Measurements from ENCODE around the gene UBR3.
"Not testable (repeated sequence)": the region's sequence is repeated elsewhere in the genome, so short reads cannot be mapped to it uniquely, and the experiment has no call there.

UBR3 gene

GRCh38 chr2:169925968-169926367 lies 98.7 kb downstream of the UBR3 start:
- TF ChIP-seq CTCF (conservative IDR thresholded peaks at IDR 0.05; ENCODE audit: low read length) = no peak
- no peak for DNase-seq (ENCODE audit: low read depth)
- H3K4me3 ChIP-seq (ENCODE audit: low read length) = no peak overlapping the region

- H3K4me3 ChIP-seq (ENCODE audit: low read length) = no peak overlapping the region
- TF ChIP-seq CTCF (conservative IDR thresholded peaks at IDR 0.05; ENCODE audit: low read length) = peak; percentile 66
- DNase-seq (ENCODE audit: low read depth) = peak; percentile 59
These were observed 101.2 kb downstream of the UBR3 start for GRCh38 chr2:169928463-169928864.

GRCh38 chr2:169933124-169933711 lies 106.0 kb downstream of the UBR3 start:
- H3K4me3 ChIP-seq (ENCODE audit: low read length) = no peak overlapping the region
- peak; percentile 82 for TF ChIP-seq CTCF (conservative IDR thresholded peaks at IDR 0.05; ENCODE audit: low read length)
- peak; percentile 56 for DNase-seq (ENCODE audit: low read depth)

GRCh38 chr2:169936652-169937051 lies 109.4 kb downstream of the UBR3 start:
- not testable (repeated sequence) for H3K4me3 ChIP-seq (ENCODE audit: low read length); DNase-seq (ENCODE audit: low read depth)

- peak; percentile 1 for DNase-seq (ENCODE audit: low read depth)
- H3K4me3 ChIP-seq (ENCODE audit: low read length) = no peak overlapping the region
- no peak for TF ChIP-seq CTCF (conservative IDR thresholded peaks at IDR 0.05; ENCODE audit: low read length)
These were observed 118.3 kb downstream of the UBR3 start for GRCh38 chr2:169945515-169945914.

- DNase-seq (ENCODE audit: low read depth) = no peak
- no peak overlapping the region for H3K4me3 ChIP-seq (ENCODE audit: low read length)
- no peak for TF ChIP-seq CTCF (conservative IDR thresholded peaks at IDR 0.05; ENCODE audit: low read length)
These were observed 118.8 kb downstream of the UBR3 start for GRCh38 chr2:169946092-169946491.

GRCh38 chr2:169946546-169946945 lies 119.3 kb downstream of the UBR3 start:
- TF ChIP-seq CTCF (conservative IDR thresholded peaks at IDR 0.05; ENCODE audit: low read length) = no peak

GRCh38 chr2:169955940-169956339 lies 128.7 kb downstream of the UBR3 start:
- H3K4me3 ChIP-seq (ENCODE audit: low read length) = no peak overlapping the region
- DNase-seq (ENCODE audit: low read depth) = no peak
- TF ChIP-seq CTCF (conservative IDR thresholded peaks at IDR 0.05; ENCODE audit: low read length) = no peak

More at GRCh38 chr2:169946546-169946945, 119.3 kb downstream of the UBR3 start:
- DNase-seq (ENCODE audit: low read depth) = no peak
- no peak overlapping the region for H3K4me3 ChIP-seq (ENCODE audit: low read length)

- not testable (repeated sequence) for H3K4me3 ChIP-seq (ENCODE audit: low read length); DNase-seq (ENCODE audit: low read depth)
These were observed 130.0 kb downstream of the UBR3 start for GRCh38 chr2:169957219-169957618.
